Neural progenitor cell (in vitro differentiated cells): ENCODE data around the gene TBRG4.

ENCODE experiments used
- CTCF ChIP-seq: fragments of 200-600 bp; sonication (generic); IDR thresholded peaks from 2 replicates; pipeline ENCODE4 v1.5.1; 2017; ENCODE audit warnings: antibody characterized with exemption, mild to moderate bottlenecking
- EZH2 ChIP-seq: fragments of 200-600 bp; sonication (generic); IDR thresholded peaks from 2 replicates; pipeline ENCODE4 v1.6.1; 2017; ENCODE audit warnings: antibody characterized with exemption, mild to moderate bottlenecking, moderate library complexity

- no peak for TF ChIP-seq CTCF
- no peak for TF ChIP-seq EZH2
These were observed 47.8 kb upstream of the TBRG4 start for GRCh38 chr7:45159296-45159695.
